GM12892 (cell line): ENCODE measurements around the gene CIB4.

Source experiments
- POLR2A ChIP-seq: IDR thresholded peaks from 2 replicates; pipeline ENCODE4 v1.6.1; 2011; ENCODE audit warnings: low read depth, low read length, control low read depth
- POLR2AphosphoS5 ChIP-seq: IDR thresholded peaks from 2 replicates; pipeline ENCODE4 v1.6.1; 2011; ENCODE audit warnings: low read depth, low read length, control low read depth
- TAF1 ChIP-seq: IDR thresholded peaks from 2 replicates; pipeline ENCODE4 v1.6.1; 2011; ENCODE audit warnings: low read depth, mild to moderate bottlenecking, control low read depth, low read length, borderline replicate concordance

DNA sequence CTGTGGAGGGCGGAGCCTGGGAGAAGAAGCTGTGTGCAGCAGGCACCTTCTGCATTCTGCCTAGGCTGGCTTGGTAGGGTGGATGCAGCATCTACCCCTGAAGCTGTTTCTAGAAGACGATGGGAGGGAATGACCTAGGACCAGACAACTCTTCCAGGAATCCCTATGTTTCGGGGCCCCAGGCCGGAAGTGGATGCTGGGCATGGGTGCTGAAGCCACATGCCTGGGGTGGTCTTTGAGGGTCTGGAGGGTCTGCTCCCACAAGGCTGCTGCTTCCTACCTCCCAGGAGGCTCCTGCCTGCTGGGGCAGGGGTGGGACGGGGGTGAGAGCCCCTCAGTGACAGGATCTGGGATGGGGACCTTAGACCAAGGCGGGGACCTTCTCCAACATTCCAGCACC lies 61.0 kb downstream of the CIB4 start:
- TF ChIP-seq POLR2A (no peak), POLR2AphosphoS5 (no peak), TAF1 (no peak)
